HUES48 (cell line): ENCODE results near the gene SULT1A1.

Experiments used
- H3K27ac ChIP-seq: one replicate; pipeline ENCODE4 v1.7.0; 2013; ENCODE audit warnings: low read depth, low read length, inconsistent platforms
- H3K27me3 ChIP-seq: 2 replicates; pipeline ENCODE4 v1.6.1; 2013; ENCODE audit warnings: mild to moderate bottlenecking, low read length; ENCODE audit not compliant: control insufficient read depth, insufficient read depth
- H3K36me3 ChIP-seq: 2 replicates; pipeline ENCODE4 v1.6.1; 2013; ENCODE audit warnings: low read length; ENCODE audit not compliant: control insufficient read depth, insufficient read depth
- H3K4me1 ChIP-seq: 2 replicates; pipeline ENCODE4 v1.6.1; 2013; ENCODE audit warnings: mild to moderate bottlenecking, low read length; ENCODE audit not compliant: control insufficient read depth, insufficient read depth
- H3K4me3 ChIP-seq: 2 replicates; pipeline ENCODE4 v1.5.1; 2013; ENCODE audit warnings: mild to moderate bottlenecking, low read depth, low read length
- H3K9ac ChIP-seq: 2 replicates; pipeline ENCODE4 v1.6.1; 2013; ENCODE audit warnings: mild to moderate bottlenecking, low read depth, low read length, moderate library complexity
- H3K9me3 ChIP-seq: 2 replicates; pipeline ENCODE4 v1.6.1; 2013; ENCODE audit warnings: low read length; ENCODE audit not compliant: control insufficient read depth, insufficient read depth

SULT1A1 gene

GRCh38 chr16:28587386-28587785, 22.5 kb downstream of the SULT1A1 start:
- Histone ChIP-seq H3K27me3 (no peaks in the 10 kb centered on the region), H3K4me1 (no peaks in the 10 kb centered on the region), H3K4me3 (no peak overlapping the region), H3K9ac (no peak overlapping the region), H3K36me3 (peaks cover 21% of the 10 kb centered on the region), H3K27ac (no peak overlapping the region), H3K9me3 (no peaks in the 10 kb centered on the region)

DNA sequence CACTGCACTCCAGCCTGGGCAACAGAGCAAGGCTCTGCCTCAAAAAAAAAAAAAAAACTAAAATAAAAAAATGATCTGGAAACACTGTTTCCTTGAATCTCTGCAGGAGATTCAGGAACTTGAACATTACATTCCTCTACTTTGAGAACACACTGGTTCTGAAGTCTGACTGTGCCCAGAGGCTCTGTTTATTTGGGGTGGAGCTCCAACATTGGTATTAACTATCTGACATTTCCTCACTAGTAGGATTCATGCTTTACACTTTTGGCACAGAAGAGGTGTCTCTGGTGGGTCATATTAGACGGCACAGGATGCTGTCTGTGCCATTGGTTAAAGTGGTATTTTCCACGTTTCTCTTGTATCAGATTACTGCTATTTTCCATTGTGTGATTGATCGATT, 23.4 kb downstream of the SULT1A1 start:
- Histone ChIP-seq H3K27me3 (no peaks in the 10 kb centered on the region), H3K4me3 (no peak overlapping the region), H3K9ac (no peak overlapping the region), H3K36me3 (peaks cover 26% of the 10 kb centered on the region), H3K27ac (no peak overlapping the region), H3K4me1 (no peaks in the 10 kb centered on the region), H3K9me3 (no peaks in the 10 kb centered on the region)

DNA sequence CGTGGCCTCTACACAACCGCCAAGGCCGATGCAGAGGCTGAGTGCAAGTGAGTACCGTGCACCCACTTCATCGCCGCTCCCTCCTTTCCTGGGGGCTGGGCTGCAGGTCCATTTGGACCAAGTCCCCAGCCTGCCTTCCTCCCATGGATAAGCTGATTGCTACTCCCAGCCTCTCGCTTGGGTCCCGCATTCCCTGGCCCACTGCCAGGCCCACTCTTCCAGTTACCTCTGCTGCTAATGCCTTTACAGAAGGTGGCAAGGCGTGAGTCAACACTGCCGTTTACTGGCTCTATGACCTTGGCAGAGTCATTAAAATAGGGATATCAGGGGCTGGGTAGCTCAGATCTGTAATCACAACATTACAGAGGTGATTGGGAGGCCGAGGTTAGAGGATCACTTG, 24.2 kb downstream of the SULT1A1 start:
- Histone ChIP-seq H3K9me3 (no peaks in the 10 kb centered on the region), H3K36me3 (peaks cover 21% of the 10 kb centered on the region)

DNA sequence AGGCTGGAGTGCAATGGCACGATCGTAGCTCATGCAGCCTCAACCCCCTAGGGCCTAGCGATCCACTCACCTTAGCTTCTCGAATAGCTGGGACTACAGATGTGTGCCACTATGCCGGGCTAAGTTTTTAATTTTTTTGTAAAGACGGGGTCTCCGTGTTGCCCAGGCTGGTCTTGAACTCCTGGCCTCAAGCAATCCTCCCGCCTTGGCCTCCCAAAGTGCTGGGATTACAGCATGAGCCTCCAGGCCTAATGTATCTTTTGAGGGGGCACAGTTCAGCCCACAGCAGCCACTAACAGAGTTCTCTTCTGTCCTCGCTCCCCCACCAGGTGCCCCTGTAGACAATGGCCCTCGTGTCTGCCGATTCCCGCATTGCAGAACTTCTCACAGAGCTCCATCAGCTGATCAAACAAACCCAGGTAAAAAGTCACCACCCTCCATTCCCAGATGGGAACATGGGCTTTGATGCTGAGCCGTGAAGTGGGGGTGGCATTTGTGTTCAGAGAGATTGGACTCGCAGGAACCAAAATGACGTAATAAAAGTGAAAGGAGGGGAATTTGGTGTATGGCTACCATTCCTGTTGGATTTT, 29.0 kb downstream of the SULT1A1 start:
- Histone ChIP-seq H3K4me1 (no peaks in the 10 kb centered on the region), H3K27ac (no peak overlapping the region), H3K9me3 (no peaks in the 10 kb centered on the region), H3K9ac (no peak overlapping the region), H3K36me3 (peaks cover 10% of the 10 kb centered on the region; the same call in 1 of the 2 replicates), H3K4me3 (no peak overlapping the region), H3K27me3 (no peaks in the 10 kb centered on the region)

More for the DNA sequence above, 24.2 kb downstream of the SULT1A1 start:
- Histone ChIP-seq H3K27me3 (no peaks in the 10 kb centered on the region), H3K4me3 (no peak overlapping the region), H3K4me1 (no peaks in the 10 kb centered on the region), H3K9ac (no peak overlapping the region), H3K27ac (no peak overlapping the region)

DNA sequence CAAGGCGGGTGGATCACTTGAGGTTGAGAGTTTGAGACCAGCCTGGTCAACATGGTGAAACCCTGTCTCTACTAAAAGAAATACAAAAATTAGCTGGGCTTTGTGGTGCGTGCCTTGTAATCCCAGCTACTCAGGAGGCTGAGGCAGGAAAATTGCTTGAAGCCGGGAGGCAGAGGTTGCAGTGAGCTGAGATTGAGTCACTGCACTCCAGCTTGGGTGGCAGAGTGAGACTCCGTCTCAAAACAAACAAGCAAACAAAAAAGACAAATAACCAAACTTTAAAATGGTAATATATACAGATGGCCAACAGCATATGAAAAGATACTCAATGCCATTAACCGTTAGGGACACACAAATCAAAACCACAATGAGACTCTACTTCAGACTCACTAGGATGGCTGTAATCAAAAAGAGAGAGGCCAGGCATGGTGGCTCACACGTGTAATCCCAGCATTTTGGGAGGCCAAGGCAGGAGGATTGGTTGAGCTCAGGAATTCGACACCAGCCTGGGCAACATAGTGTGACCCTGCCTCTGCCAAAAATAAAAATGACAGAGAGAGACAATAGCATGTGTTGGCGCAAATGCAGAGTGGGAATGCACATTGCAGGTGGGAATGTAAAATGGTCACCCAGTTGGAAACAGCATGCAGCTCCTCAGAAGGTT, 34.3 kb downstream of the SULT1A1 start:
- Histone ChIP-seq H3K9ac (no peak overlapping the region), H3K27me3 (no peaks in the 10 kb centered on the region), H3K4me1 (peaks cover 8% of the 10 kb centered on the region), H3K27ac (no peak overlapping the region), H3K36me3 (no peaks in the 10 kb centered on the region), H3K4me3 (no peak overlapping the region), H3K9me3 (no peaks in the 10 kb centered on the region)

DNA sequence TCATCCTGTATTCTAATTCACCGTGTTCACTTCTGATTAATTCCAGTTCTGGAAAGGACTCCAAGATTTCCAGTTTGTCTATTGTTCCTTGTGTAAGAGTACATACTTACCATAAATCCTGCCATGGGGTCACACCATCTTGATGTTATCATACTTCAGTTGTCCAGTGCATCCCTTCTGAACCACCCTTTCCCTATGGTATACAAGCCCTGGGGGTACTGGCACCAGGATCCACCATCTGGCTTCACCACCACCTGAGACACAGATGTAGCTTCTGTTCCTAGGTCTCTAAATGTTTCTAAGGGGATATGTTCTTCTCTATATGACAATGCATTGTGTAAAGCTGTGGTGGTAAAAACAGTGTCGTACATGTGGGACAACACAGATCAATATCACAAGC, 34.9 kb downstream of the SULT1A1 start:
- no peak overlapping the region for H3K27ac ChIP-seq
- H3K4me3 ChIP-seq, result no peak overlapping the region
- H3K9ac ChIP-seq, result no peak overlapping the region
- H3K4me1 ChIP-seq, result peaks cover 8% of the 10 kb centered on the region
- H3K27me3 ChIP-seq, result no peaks in the 10 kb centered on the region
- H3K9me3 ChIP-seq, result no peaks in the 10 kb centered on the region
- H3K36me3 ChIP-seq, result no peaks in the 10 kb centered on the region

GRCh38 chr16:28573738-28574718, 35.8 kb downstream of the SULT1A1 start:
- Histone ChIP-seq H3K36me3 (no peaks in the 10 kb centered on the region), H3K9me3 (no peaks in the 10 kb centered on the region), H3K27me3 (no peaks in the 10 kb centered on the region), H3K4me3 (no peak overlapping the region), H3K9ac (no peak overlapping the region), H3K4me1 (peaks cover 8% of the 10 kb centered on the region), H3K27ac (no peak overlapping the region)

- Histone ChIP-seq H3K9me3 (no peaks in the 10 kb centered on the region), H3K36me3 (no peaks in the 10 kb centered on the region), H3K27me3 (no peaks in the 10 kb centered on the region), H3K4me3 (no peak overlapping the region), H3K27ac (no peak overlapping the region), H3K9ac (no peak overlapping the region), H3K4me1 (peaks cover 8% of the 10 kb centered on the region)
These were observed 36.9 kb downstream of the SULT1A1 start for GRCh38 chr16:28572696-28573510.

GRCh38 chr16:28569968-28570752, 39.7 kb downstream of the SULT1A1 start:
- Histone ChIP-seq H3K4me3 (no peak overlapping the region), H3K36me3 (no peaks in the 10 kb centered on the region), H3K4me1 (peaks cover 8% of the 10 kb centered on the region), H3K27ac (no peak overlapping the region), H3K9me3 (peaks cover 9% of the 10 kb centered on the region), H3K9ac (no peak overlapping the region), H3K27me3 (no peaks in the 10 kb centered on the region)

- Histone ChIP-seq H3K36me3 (no peaks in the 10 kb centered on the region), H3K9ac (no peak overlapping the region), H3K4me1 (no peaks in the 10 kb centered on the region; the same call in 1 of the 2 replicates), H3K4me3 (no peak overlapping the region), H3K27me3 (no peaks in the 10 kb centered on the region), H3K27ac (no peak overlapping the region), H3K9me3 (peaks cover 9% of the 10 kb centered on the region)
These were observed 40.8 kb downstream of the SULT1A1 start for GRCh38 chr16:28569021-28569420.
